KMS-11 (cell line): Measurements from ENCODE around the gene ACBD3.

ENCODE experiments used
- H2AFZ ChIP-seq: fragments of 200-600 bp; sonication (generic); 2 replicates; pipeline ENCODE4 v1.6.1; 2016; ENCODE audit warnings: antibody characterized with exemption, mixed run types, low read depth
- H3K27ac ChIP-seq: fragments of 200-600 bp; sonication (generic); 2 replicates; pipeline ENCODE4 v1.6.1; 2016; ENCODE audit warnings: mild to moderate bottlenecking, mixed run types
- H3K27me3 ChIP-seq: fragments of 200-600 bp; sonication (generic); 2 replicates; pipeline ENCODE4 v1.6.1; 2017; ENCODE audit warnings: mild to moderate bottlenecking, low read depth, mixed run types, moderate library complexity; ENCODE audit not compliant: insufficient read depth
- H3K36me3 ChIP-seq: fragments of 200-600 bp; sonication (generic); 2 replicates; pipeline ENCODE4 v1.6.1; 2017; ENCODE audit warnings: mild to moderate bottlenecking, mixed run types; ENCODE audit not compliant: insufficient read depth
- H3K4me1 ChIP-seq: fragments of 200-600 bp; sonication (generic); 2 replicates; pipeline ENCODE4 v1.6.1; 2016; ENCODE audit warnings: mild to moderate bottlenecking, low read depth, mixed run types; ENCODE audit not compliant: poor library complexity, severe bottlenecking
- H3K4me2 ChIP-seq: fragments of 200-600 bp; sonication (generic); 2 replicates; pipeline ENCODE4 v1.7.0; 2016; ENCODE audit warnings: mild to moderate bottlenecking, mixed run types
- H3K4me3 ChIP-seq: fragments of 200-600 bp; sonication (generic); IDR thresholded peaks from 2 replicates; pipeline ENCODE4 v1.6.1; 2017; ENCODE audit warnings: low read depth, low read length, mixed read lengths; ENCODE audit not compliant: insufficient read depth
- H3K79me2 ChIP-seq: fragments of 200-600 bp; sonication (generic); 2 replicates; pipeline ENCODE4 v1.6.1; 2016; ENCODE audit warnings: low read depth, mixed run types; ENCODE audit not compliant: insufficient read depth
- H3K9ac ChIP-seq: fragments of 200-600 bp; sonication (generic); 2 replicates; pipeline ENCODE4 v1.6.1; 2016; ENCODE audit warnings: mild to moderate bottlenecking, mixed run types
- H4K20me1 ChIP-seq: fragments of 200-600 bp; sonication (generic); 2 replicates; pipeline ENCODE4 v1.6.1; 2016; ENCODE audit warnings: mild to moderate bottlenecking, mixed run types; ENCODE audit not compliant: insufficient read depth
- CTCF ChIP-seq: fragments of 200-600 bp; sonication (generic); conservative IDR thresholded peaks from 2 replicates; pipeline ENCODE4 v1.6.1; 2017; ENCODE audit warnings: low read depth, mild to moderate bottlenecking, antibody characterized with exemption, low read length, moderate library complexity, mixed read lengths

ACBD3 gene

GRCh38 chr1:226211181-226211821 lies 24.8 kb upstream of the ACBD3 start:
- Histone ChIP-seq H4K20me1 (no peaks in the 10 kb centered on the region), H3K27ac (no peak overlapping the region), H3K4me3 (no peak overlapping the region), H3K4me2 (no peak overlapping the region), H3K4me1 (peaks cover 21% of the 10 kb centered on the region), H3K27me3 (no peaks in the 10 kb centered on the region), H3K36me3 (no peaks in the 10 kb centered on the region), H3K9ac (no peak overlapping the region), H3K79me2 (no peaks in the 10 kb centered on the region), H2AFZ (no peak overlapping the region)
- no peak for TF ChIP-seq CTCF

DNA sequence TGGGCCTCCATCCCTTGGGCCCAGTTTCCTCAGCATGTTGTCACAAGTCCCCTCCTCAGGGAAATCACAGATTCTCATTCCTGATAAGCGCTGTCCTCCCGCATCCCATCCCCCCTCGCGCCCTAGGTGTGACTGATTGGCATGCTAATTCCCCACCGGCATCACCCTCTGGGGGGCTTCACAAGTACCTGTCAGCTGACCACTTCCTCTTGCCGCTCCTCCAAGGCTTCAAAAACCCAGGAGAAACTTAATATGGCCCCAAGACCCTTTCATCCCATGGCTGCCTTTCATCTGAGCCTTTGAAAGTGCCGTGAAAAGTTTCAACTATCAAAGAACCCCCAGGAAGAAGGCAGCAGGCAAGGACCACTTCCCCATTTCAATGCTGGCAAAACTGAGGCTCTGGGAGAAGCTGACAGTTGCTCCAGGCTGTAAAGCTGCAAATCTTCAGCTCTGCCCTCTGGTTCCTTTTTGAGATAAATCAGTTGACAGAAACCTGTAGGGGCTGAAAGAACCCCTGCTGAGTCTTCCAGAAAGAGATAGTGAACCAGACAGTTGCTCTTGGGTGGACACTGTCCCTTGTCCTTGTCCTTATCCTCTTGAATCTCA lies 24.1 kb upstream of the ACBD3 start:
- no peaks in the 10 kb centered on the region for H3K79me2 ChIP-seq
- H3K4me3 ChIP-seq: no peak overlapping the region
- H4K20me1 ChIP-seq: no peaks in the 10 kb centered on the region
- no peak overlapping the region for H3K4me2 ChIP-seq
- no peak overlapping the region for H2AFZ ChIP-seq
- no peaks in the 10 kb centered on the region for H3K27me3 ChIP-seq
- TF ChIP-seq CTCF: no peak
- peaks cover 21% of the 10 kb centered on the region for H3K4me1 ChIP-seq
- no peak overlapping the region for H3K27ac ChIP-seq
- H3K9ac ChIP-seq: no peak overlapping the region
- H3K36me3 ChIP-seq: no peaks in the 10 kb centered on the region

DNA sequence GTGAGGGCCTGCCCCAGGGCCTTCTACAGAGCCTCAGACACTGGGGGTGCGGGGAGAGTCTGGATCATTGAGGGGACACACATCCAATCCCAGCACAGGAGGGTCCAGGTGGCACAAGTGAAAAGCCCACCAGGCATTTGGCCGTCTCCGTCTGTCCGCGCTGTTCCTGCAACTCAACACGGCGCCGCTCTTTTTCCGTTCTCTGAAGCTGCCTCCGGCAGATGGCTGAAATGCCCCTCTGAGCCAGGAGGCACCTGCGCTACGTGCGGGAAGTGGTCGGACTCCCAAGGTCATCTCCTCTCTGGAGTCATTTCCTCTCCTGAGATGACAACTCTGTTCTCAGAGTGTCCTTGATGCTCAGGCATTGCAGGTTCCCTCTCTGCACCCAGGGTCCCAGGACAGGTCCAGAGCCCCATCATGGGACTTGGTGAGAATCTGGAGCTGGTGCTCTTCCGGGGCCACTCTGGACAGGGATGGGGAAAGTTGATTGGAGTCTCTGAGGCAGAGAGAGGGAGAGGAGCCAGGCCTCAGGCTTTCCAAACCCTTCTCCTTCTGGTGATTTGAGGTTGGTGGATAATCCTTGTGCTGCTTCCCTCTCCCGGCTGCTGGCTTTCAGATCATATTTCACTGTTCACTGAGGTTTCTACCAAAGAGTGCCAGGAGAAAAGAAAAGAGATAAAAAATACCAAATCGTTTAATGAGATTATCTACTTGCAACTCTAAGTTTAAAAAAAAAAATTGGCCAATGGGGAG lies 22.9 kb upstream of the ACBD3 start:
- H3K79me2 ChIP-seq: no peaks in the 10 kb centered on the region
- H3K4me1 ChIP-seq: peaks cover 11% of the 10 kb centered on the region
- H3K4me3 ChIP-seq: no peak overlapping the region
- H3K36me3 ChIP-seq: no peaks in the 10 kb centered on the region
- H3K4me2 ChIP-seq: no peak overlapping the region
- no peak overlapping the region for H3K27ac ChIP-seq
- no peak overlapping the region for H3K9ac ChIP-seq
- TF ChIP-seq CTCF: no peak
- H4K20me1 ChIP-seq: no peaks in the 10 kb centered on the region
- H3K27me3 ChIP-seq: no peaks in the 10 kb centered on the region
- no peak overlapping the region for H2AFZ ChIP-seq

GRCh38 chr1:226207048-226207447 lies 20.5 kb upstream of the ACBD3 start:
- no peaks in the 10 kb centered on the region for H4K20me1 ChIP-seq
- no peak overlapping the region for H3K4me3 ChIP-seq
- H3K27ac ChIP-seq: no peak overlapping the region
- H2AFZ ChIP-seq: no peak overlapping the region
- no peaks in the 10 kb centered on the region for H3K79me2 ChIP-seq
- peaks cover 8% of the 10 kb centered on the region for H3K4me1 ChIP-seq
- no peak overlapping the region for H3K9ac ChIP-seq
- no peaks in the 10 kb centered on the region for H3K36me3 ChIP-seq
- no peak overlapping the region for H3K4me2 ChIP-seq
- no peak for TF ChIP-seq CTCF
- no peaks in the 10 kb centered on the region for H3K27me3 ChIP-seq
